Amygdala (tissue), 56 donors: ENCODE data around the gene SYT5.
"Not testable (repeated sequence)": the region's sequence is repeated elsewhere in the genome, so short reads cannot be mapped to it uniquely, and the experiment has no call there.

Experiments used
- DNase-seq, 56 donors: peaks; one replicate each; lab custom pipeline; 2025; lab: John Stamatoyannopoulos, UW

SYT5 gene

GRCh38 chr19:55208880-55209692, 29.0 kb upstream of the SYT5 start, which contains the start of gene PTPRH:
PTPRH (minus strand) TSS chr19:55209501; CDS start chr19:55209433, 68 bp downstream.
- no peak for DNase-seq

GRCh38 chr19:55206664-55207500, 26.8 kb upstream of the SYT5 start:
- peak in 27 of 56 donors; percentile 1 to 71 (median 30) for DNase-seq

GRCh38 chr19:55202199-55202598, 22.1 kb upstream of the SYT5 start:
- DNase-seq: not testable (repeated sequence)

GRCh38 chr19:55199620-55200204, 19.6 kb upstream of the SYT5 start:
- DNase-seq: no peak

GRCh38 chr19:55198651-55199050, 18.6 kb upstream of the SYT5 start:
- DNase-seq: no peak

GRCh38 chr19:55197528-55197927, 17.4 kb upstream of the SYT5 start:
- DNase-seq: peak in 1 of 56 donors; percentile 9

- no peak for DNase-seq
These were observed 16.7 kb upstream of the SYT5 start for GRCh38 chr19:55196803-55197202.

GRCh38 chr19:55193481-55193880, 13.4 kb upstream of the SYT5 start:
- peak in 28 of 56 donors; percentile 3 to 71 (median 38) for DNase-seq

- peak in 30 of 56 donors; percentile 11 to 61 (median 25) for DNase-seq
These were observed 9.3 kb upstream of the SYT5 start for GRCh38 chr19:55189403-55189835.

- no peak for DNase-seq
These were observed 8.5 kb upstream of the SYT5 start for GRCh38 chr19:55188625-55189024.

- DNase-seq: no peak
These were observed 6.0 kb upstream of the SYT5 start for GRCh38 chr19:55186080-55186479.

GRCh38 chr19:55181740-55182139, 1.7 kb upstream of the SYT5 start:
- DNase-seq: no peak

GRCh38 chr19:55178781-55179599, 1.1 kb downstream of the SYT5 start:
- DNase-seq: peak in 55 of 56 donors; percentile 9 to 90 (median 78)

GRCh38 chr19:55176076-55176475, 4.0 kb downstream of the SYT5 start:
- DNase-seq: no peak

GRCh38 chr19:55175117-55175867, 4.8 kb downstream of the SYT5 start:
- peak in 6 of 56 donors; percentile 4 to 25 (median 12) for DNase-seq

GRCh38 chr19:55174425-55175116, 5.5 kb downstream of the SYT5 start:
- peak in 5 of 56 donors; percentile 2 to 27 (median 15) for DNase-seq

GRCh38 chr19:55173714-55174409, 6.2 kb downstream of the SYT5 start:
- DNase-seq: peak in 17 of 56 donors; percentile 4 to 61 (median 17)

- no peak for DNase-seq
These were observed 6.8 kb downstream of the SYT5 start for GRCh38 chr19:55173186-55173713.
